Effector memory CD4-positive, alpha-beta T cell (primary cell): ENCODE results near the gene TMX4.

Experiments used
- DNase-seq, 3 donors: peaks; one replicate each; pipeline ENCODE4 v3.0.0-alpha.2; 2020
- H3K27ac ChIP-seq: 2 replicates; pipeline ENCODE4 v1.7.0; 2013; ENCODE audit warnings: mild to moderate bottlenecking, low read length, moderate library complexity; ENCODE audit not compliant: insufficient read depth, poor library complexity, severe bottlenecking
- H3K27me3 ChIP-seq: replicated peaks from 2 replicates; pipeline ENCODE4 v1.7.0; 2013; ENCODE audit warnings: mild to moderate bottlenecking, low read length; ENCODE audit not compliant: insufficient read depth, control insufficient read depth, poor library complexity, severe bottlenecking
- H3K36me3 ChIP-seq: 2 replicates; pipeline ENCODE4 v1.7.0; 2013; ENCODE audit warnings: mild to moderate bottlenecking, low read length, moderate library complexity; ENCODE audit not compliant: control insufficient read depth, insufficient read depth
- H3K4me1 ChIP-seq: 2 replicates; pipeline ENCODE4 v1.7.0; 2013; ENCODE audit warnings: low read length, mild to moderate bottlenecking; ENCODE audit not compliant: control insufficient read depth, insufficient read depth, poor library complexity, severe bottlenecking
- H3K4me3 ChIP-seq: 2 replicates; pipeline ENCODE4 v1.7.0; 2013; ENCODE audit warnings: low read length, low read depth, mild to moderate bottlenecking; ENCODE audit not compliant: insufficient read depth, poor library complexity, severe bottlenecking
- H3K9me3 ChIP-seq: 2 replicates; pipeline ENCODE4 v1.7.0; 2013; ENCODE audit warnings: mild to moderate bottlenecking, low read length, moderate library complexity; ENCODE audit not compliant: control insufficient read depth

The TMX4 gene

GRCh38 chr20:7940341-7940740 lies 79.2 kb downstream of the TMX4 start, which contains the start of gene HAO1:
Gene HAO1, minus strand, starts transcription at chr20:7940458. Its CDS starts 36 bp downstream, at chr20:7940422.
- Histone ChIP-seq H3K36me3 (no peaks in the 10 kb centered on the region), H3K4me1 (no peaks in the 10 kb centered on the region), H3K27ac (no peak within 1 kb of the TSS), H3K4me3 (no peak within 1 kb of the TSS), H3K27me3 (no peaks in the 10 kb centered on the region), H3K9me3 (no peaks in the 10 kb centered on the region)
- DNase-seq, result no peak

GRCh38 chr20:7939663-7940062 lies 79.9 kb downstream of the TMX4 start:
- no peaks in the 10 kb centered on the region for H3K36me3 ChIP-seq
- H3K9me3 ChIP-seq, result no peaks in the 10 kb centered on the region
- no peaks in the 10 kb centered on the region for H3K27me3 ChIP-seq
- DNase-seq, result no peak
- no peak overlapping the region for H3K4me3 ChIP-seq
- H3K27ac ChIP-seq, result no peak overlapping the region
- no peaks in the 10 kb centered on the region for H3K4me1 ChIP-seq

- no peak overlapping the region for H3K4me3 ChIP-seq
- H3K9me3 ChIP-seq, result no peaks in the 10 kb centered on the region
- no peaks in the 10 kb centered on the region for H3K27me3 ChIP-seq
- DNase-seq, result no peak
- H3K36me3 ChIP-seq, result no peaks in the 10 kb centered on the region
- H3K4me1 ChIP-seq, result no peaks in the 10 kb centered on the region
- no peak overlapping the region for H3K27ac ChIP-seq
Observed at GRCh38 chr20:7938058-7938457, 81.5 kb downstream of the TMX4 start.

- H3K27me3 ChIP-seq, result no peaks in the 10 kb centered on the region
- no peak for DNase-seq
- H3K36me3 ChIP-seq, result no peaks in the 10 kb centered on the region
- no peaks in the 10 kb centered on the region for H3K9me3 ChIP-seq
- no peak overlapping the region for H3K27ac ChIP-seq
- no peak overlapping the region for H3K4me3 ChIP-seq
- no peaks in the 10 kb centered on the region for H3K4me1 ChIP-seq
Observed at GRCh38 chr20:7937328-7937727, 82.2 kb downstream of the TMX4 start.

GRCh38 chr20:7935027-7935551 lies 84.5 kb downstream of the TMX4 start:
- Histone ChIP-seq H3K9me3 (no peaks in the 10 kb centered on the region), H3K36me3 (no peaks in the 10 kb centered on the region), H3K27me3 (no peaks in the 10 kb centered on the region), H3K4me1 (no peaks in the 10 kb centered on the region), H3K27ac (no peak overlapping the region), H3K4me3 (no peak overlapping the region)
- DNase-seq, result no peak

GRCh38 chr20:7933346-7933745 lies 86.2 kb downstream of the TMX4 start:
- Histone ChIP-seq H3K36me3 (no peaks in the 10 kb centered on the region), H3K9me3 (no peaks in the 10 kb centered on the region), H3K27ac (no peak overlapping the region), H3K4me1 (no peaks in the 10 kb centered on the region), H3K4me3 (no peak overlapping the region), H3K27me3 (no peaks in the 10 kb centered on the region)
- DNase-seq, result no peak

- H3K4me1 ChIP-seq, result no peaks in the 10 kb centered on the region
- H3K36me3 ChIP-seq, result no peaks in the 10 kb centered on the region
- H3K27ac ChIP-seq, result no peak overlapping the region
- H3K9me3 ChIP-seq, result no peaks in the 10 kb centered on the region
- H3K27me3 ChIP-seq, result no peaks in the 10 kb centered on the region
- H3K4me3 ChIP-seq, result no peak overlapping the region
- DNase-seq, result no peak
Observed at GRCh38 chr20:7930343-7930742, 89.2 kb downstream of the TMX4 start.
